Gastroesophageal sphincter (tissue), 4 donors: Measurements from ENCODE around the gene PIK3R1. TPM values are rescaled to one million over a fixed set of nuclear protein-coding genes. Genes with fewer than 3 reads are reported as not detected.

ENCODE experiments used
- ATAC-seq: fragments of 150-250 bp; one replicate; pipeline ENCODE4 v1.9.1; 2016; ENCODE audit warnings: mild to moderate bottlenecking, moderate library complexity
- H3K27ac ChIP-seq, 4 donors: fragments of 200-600 bp; sonication (generic) in 3 of 4; 1 replicate in 3 of 4; 2 replicates in 1 of 4; pipeline ENCODE4 v1.5.1; 2016 to 2019
- H3K27me3 ChIP-seq: fragments of 200-600 bp; sonication (generic); one replicate; pipeline ENCODE4 v1.5.1; 2019
- H3K36me3 ChIP-seq, 2 donors: fragments of 200-600 bp; sonication (generic); one replicate each; pipeline ENCODE4 v1.5.1; 2019; ENCODE audit warnings: control low read depth in 1 of 2
- H3K4me1 ChIP-seq, 3 donors: fragments of 200-600 bp; sonication (generic); 1 replicate in 2 of 3; 2 replicates in 1 of 3; pipeline ENCODE4 v1.5.1; 2016 to 2019; ENCODE audit warnings: control low read depth in 2 of 3
- H3K4me3 ChIP-seq, 2 donors: fragments of 200-600 bp; sonication (generic); one replicate each; pipeline ENCODE4 v1.5.1; 2019; ENCODE audit warnings: mild to moderate bottlenecking in 1 of 2, moderate library complexity in 1 of 2
- H3K9me3 ChIP-seq, 3 donors: fragments of 200-600 bp; sonication (generic); one replicate each; pipeline ENCODE4 v1.5.1; 2017 to 2019; ENCODE audit warnings: control low read depth in 2 of 3
- CTCF ChIP-seq, 4 experiments: fragments of 200-600 bp in 2 of 4; fragments of 450-650 bp in 2 of 4; sonication (generic) in 1 of 4; IDR thresholded peaks; one replicate each; pipeline ENCODE4 v1.5.1; 2017 to 2019; ENCODE audit warnings: antibody characterized with exemption in 4 of 4, mild to moderate bottlenecking in 2 of 4, moderate library complexity in 2 of 4
- EP300 ChIP-seq: sonication (generic); formaldehyde crosslinking; IDR thresholded peaks from one replicate; pipeline ENCODE4 v1.6.1; 2017; ENCODE audit warnings: antibody characterized with exemption, mild to moderate bottlenecking
- POLR2A ChIP-seq, 2 donors: fragments of 450-650 bp; IDR thresholded peaks; one replicate each; pipeline ENCODE4 v1.6.1; 2017; ENCODE audit warnings: antibody characterized with exemption in 2 of 2, mild to moderate bottlenecking in 2 of 2, moderate library complexity in 1 of 2
- POLR2AphosphoS5 ChIP-seq: sonication (generic); formaldehyde crosslinking; IDR thresholded peaks from one replicate; pipeline ENCODE4 v1.6.1; 2017; ENCODE audit warnings: antibody characterized with exemption
- WGBS, 2 donors: methylation state at CpG; one replicate each; pipeline ENCODE4 v1.1.5; 2018; ENCODE audit warnings: low coverage in 1 of 2; 5-methylcytosine and 5-hydroxymethylcytosine counted together
- total RNA-seq, 4 donors: library from RNA; depleted of rRNA; stranded (reverse); fragments of >200 nt; gene quantifications; one replicate each; pipeline ENCODE4 v1.1.0, GENCODE V29; 2016

PIK3R1 gene
- total RNA-seq, 4 donors from 2014 or later: 188 to 403 (median 312) TPM

- Histone ChIP-seq H3K4me3 (no peak overlapping the region), H3K36me3 (no peaks in the 10 kb centered on the region), H3K9me3 (no peaks in the 10 kb centered on the region), H3K27me3 (no peaks in the 10 kb centered on the region), H3K27ac (no peak overlapping the region), H3K4me1 (peaks cover 0 to 22% (median 4%) of the 10 kb centered on the region in 3 donors)
- TF ChIP-seq POLR2AphosphoS5 (no peak), POLR2A (IDR thresholded peaks at IDR 0.05) (no peak), CTCF (IDR thresholded peaks at IDR 0.05) (no peak), EP300 (no peak)
- 79 to 91% methylated on average over 2 to 3 of the region's 3 CpGs for WGBS, 2 donors
- ATAC-seq: no peak
Observed at GRCh38 chr5:68341006-68341405, 125.5 kb downstream of the PIK3R1 start.

- peaks cover 0 to 16% (median 4%) of the 10 kb centered on the region in 3 donors for H3K4me1 ChIP-seq
- H3K27ac ChIP-seq: peak overlapping the region; percentile 64 to 78 (median 66)
- TF ChIP-seq POLR2AphosphoS5 (no peak), CTCF (IDR thresholded peaks at IDR 0.05) (no peak), POLR2A (IDR thresholded peaks at IDR 0.05) (no peak), EP300 (no peak)
- no peaks in the 10 kb centered on the region for H3K36me3 ChIP-seq
- no peak for ATAC-seq
- H3K4me3 ChIP-seq: no peak overlapping the region
- no peaks in the 10 kb centered on the region for H3K27me3 ChIP-seq
- 67 to 100% methylated on average over 1 of the region's 1 CpG for WGBS, 2 donors
- no peaks in the 10 kb centered on the region for H3K9me3 ChIP-seq
Observed at GRCh38 chr5:68342693-68343092, 127.1 kb downstream of the PIK3R1 start.

- H3K27me3 ChIP-seq: no peaks in the 10 kb centered on the region
- no peaks in the 10 kb centered on the region for H3K36me3 ChIP-seq
- H3K27ac ChIP-seq: peak overlapping the region; percentile 64 to 78 (median 66)
- peak; percentile 96 for ATAC-seq
- H3K4me3 ChIP-seq: no peak overlapping the region
- no peaks in the 10 kb centered on the region for H3K9me3 ChIP-seq
- WGBS, 2 donors: 40% methylated on average over 3 of the region's 5 CpGs; no CpG with 5 or more reads in 1 of the 2 donors
- H3K4me1 ChIP-seq: peaks cover 0 to 16% (median 4%) of the 10 kb centered on the region in 3 donors
- TF ChIP-seq POLR2A (IDR thresholded peaks at IDR 0.05) (no peak), POLR2AphosphoS5 (peak; percentile 64)
Observed at GRCh38 chr5:68343421-68343826, 127.9 kb downstream of the PIK3R1 start.

GRCh38 chr5:68344447-68345111 lies 129.0 kb downstream of the PIK3R1 start:
- WGBS, 2 donors: 77 to 88% methylated on average over 4 of the region's 4 CpGs
- ATAC-seq: no peak
- H3K27ac ChIP-seq: peak overlapping the region in 1 of 4 donors; percentile 64

GRCh38 chr5:68345171-68345570 lies 129.6 kb downstream of the PIK3R1 start:
- Histone ChIP-seq H3K27me3 (no peaks in the 10 kb centered on the region), H3K36me3 (no peaks in the 10 kb centered on the region), H3K27ac (no peak overlapping the region), H3K4me3 (no peak overlapping the region), H3K4me1 (peaks cover 0 to 16% (median 4%) of the 10 kb centered on the region in 3 donors), H3K9me3 (no peaks in the 10 kb centered on the region)
- TF ChIP-seq POLR2AphosphoS5 (no peak), POLR2A (IDR thresholded peaks at IDR 0.05) (no peak), CTCF (IDR thresholded peaks at IDR 0.05) (no peak)
- no peak for ATAC-seq
- WGBS, 2 donors: 77 to 100% methylated on average over 2 to 3 of the region's 3 CpGs

More at GRCh38 chr5:68344447-68345111, 129.0 kb downstream of the PIK3R1 start:
- no peaks in the 10 kb centered on the region for H3K36me3 ChIP-seq
- no peaks in the 10 kb centered on the region for H3K9me3 ChIP-seq
- no peak for TF ChIP-seq POLR2A (IDR thresholded peaks at IDR 0.05)
- no peak for TF ChIP-seq POLR2AphosphoS5
- TF ChIP-seq CTCF (IDR thresholded peaks at IDR 0.05): no peak
- no peak for TF ChIP-seq EP300
- H3K27me3 ChIP-seq: no peaks in the 10 kb centered on the region
- no peak overlapping the region for H3K4me3 ChIP-seq
- peaks cover 0 to 16% (median 4%) of the 10 kb centered on the region in 3 donors for H3K4me1 ChIP-seq
